ENCODE results near the gene R3HDM4. TPM values are rescaled to one million over a fixed set of nuclear protein-coding genes. Genes with fewer than 3 reads are reported as not detected.

The R3HDM4 gene
- 61.7 and 64.3 TPM in 2 replicates for total RNA-seq

GRCh38 chr19:913080-913748, at the start of gene R3HDM4:
Gene R3HDM4 (minus strand): TSS chr19:913219. CDS start chr19:913157, 62 bp downstream.

GRCh38 chr19:925526-926322, 12.7 kb upstream of the R3HDM4 start, which contains the start of gene ARID3A:
Gene ARID3A (plus strand): TSS chr19:926035. CDS start chr19:929529, 3,494 bp downstream.

DNA sequence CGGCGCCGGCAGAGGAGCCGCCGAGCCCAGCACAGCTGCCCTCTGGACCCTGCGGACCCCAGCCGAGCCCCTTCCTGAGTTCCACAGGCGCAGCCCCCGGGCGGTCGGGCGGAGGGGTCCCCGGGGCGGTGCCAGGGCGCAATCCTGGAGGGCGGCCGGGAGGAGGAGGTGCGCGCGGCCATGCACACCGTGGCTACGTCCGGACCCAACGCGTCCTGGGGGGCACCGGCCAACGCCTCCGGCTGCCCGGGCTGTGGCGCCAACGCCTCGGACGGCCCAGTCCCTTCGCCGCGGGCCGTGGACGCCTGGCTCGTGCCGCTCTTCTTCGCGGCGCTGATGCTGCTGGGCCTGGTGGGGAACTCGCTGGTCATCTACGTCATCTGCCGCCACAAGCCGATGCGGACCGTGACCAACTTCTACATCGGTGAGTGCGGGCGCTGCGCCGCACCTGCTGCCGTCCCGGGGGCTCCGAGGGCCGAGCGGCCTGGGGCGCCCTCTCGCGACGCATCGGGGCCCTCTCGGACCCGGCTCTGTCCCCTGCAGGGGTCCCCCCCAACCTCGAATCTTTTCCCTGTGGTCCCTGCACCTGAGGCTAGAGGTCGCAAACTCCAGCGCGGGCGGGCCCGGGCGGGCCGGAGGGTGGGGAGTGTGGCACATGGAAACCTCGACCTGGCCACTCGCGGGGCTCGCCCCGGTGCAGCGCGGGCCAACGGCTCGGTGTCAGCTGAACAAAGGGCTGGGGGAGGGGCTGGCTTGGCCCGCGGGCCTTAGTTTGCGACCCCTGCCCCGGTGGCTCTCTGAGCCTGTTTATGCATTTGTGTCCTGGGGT, 4.5 kb upstream of the R3HDM4 start, which contains the start of gene KISS1R:
Gene KISS1R, plus strand, starts transcription at position 11 of the 829 bp plus-strand sequence. Its CDS starts 170 bp downstream, at position 181.

GRCh38 chr19:892894-893689, 19.9 kb downstream of the R3HDM4 start, which contains the start of the genes MED16 and RNU6-9:
Gene MED16 (minus strand): TSS chr19:893187. CDS start chr19:891131, 2,056 bp downstream.
Gene RNU6-9 (plus strand): TSS chr19:893484.

DNA sequence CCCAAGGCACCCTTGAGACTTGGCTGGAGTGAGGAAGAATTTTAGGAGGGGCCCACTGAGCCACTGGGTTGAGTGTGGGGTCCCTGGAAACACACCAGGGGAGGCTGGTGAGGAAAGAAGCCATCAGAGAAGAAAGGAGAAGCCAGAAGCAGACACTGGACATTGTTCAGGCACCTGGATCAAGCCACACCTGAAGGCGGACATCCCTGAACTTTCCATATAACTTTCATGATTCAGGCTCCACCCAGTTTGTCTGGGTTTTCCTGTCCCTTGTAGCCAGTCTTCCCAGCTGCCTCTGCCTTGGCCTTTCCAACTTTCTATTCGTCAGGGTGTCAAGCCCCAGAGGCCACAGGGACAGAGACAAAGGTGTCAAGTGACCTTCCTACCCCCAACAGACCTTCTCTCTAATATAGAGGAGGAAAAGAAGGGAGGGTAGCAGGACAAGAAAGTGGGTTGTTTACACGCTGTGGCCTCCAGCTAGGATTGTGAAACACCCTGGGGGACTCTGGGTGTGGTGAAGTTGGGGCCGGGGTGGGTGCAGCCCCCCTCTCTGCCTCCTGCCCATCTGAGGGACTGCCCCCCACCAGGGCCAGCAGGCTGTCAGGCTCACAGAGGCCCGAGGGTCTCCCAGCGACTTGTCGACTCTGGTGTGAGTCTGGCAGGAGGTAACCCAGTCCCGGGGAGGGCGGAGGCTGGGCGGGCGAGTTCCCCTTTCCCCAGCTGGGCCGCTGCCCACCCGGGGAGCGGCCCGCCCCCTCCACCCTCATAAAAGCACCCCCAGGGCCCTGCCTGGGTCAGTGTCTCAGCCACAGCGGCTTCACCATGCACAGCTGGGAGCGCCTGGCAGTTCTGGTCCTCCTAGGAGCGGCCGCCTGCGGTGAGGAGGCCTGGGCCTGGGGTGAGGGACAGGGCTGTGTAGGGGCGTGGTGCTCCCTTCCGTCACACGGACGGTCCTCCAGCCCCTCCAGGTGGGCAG, 53.9 kb downstream of the R3HDM4 start, which contains the start of gene CFD:
Gene CFD, plus strand, starts transcription at position 797 of the 976 bp plus-strand sequence. Its CDS starts 26 bp downstream, at position 823.

DNA sequence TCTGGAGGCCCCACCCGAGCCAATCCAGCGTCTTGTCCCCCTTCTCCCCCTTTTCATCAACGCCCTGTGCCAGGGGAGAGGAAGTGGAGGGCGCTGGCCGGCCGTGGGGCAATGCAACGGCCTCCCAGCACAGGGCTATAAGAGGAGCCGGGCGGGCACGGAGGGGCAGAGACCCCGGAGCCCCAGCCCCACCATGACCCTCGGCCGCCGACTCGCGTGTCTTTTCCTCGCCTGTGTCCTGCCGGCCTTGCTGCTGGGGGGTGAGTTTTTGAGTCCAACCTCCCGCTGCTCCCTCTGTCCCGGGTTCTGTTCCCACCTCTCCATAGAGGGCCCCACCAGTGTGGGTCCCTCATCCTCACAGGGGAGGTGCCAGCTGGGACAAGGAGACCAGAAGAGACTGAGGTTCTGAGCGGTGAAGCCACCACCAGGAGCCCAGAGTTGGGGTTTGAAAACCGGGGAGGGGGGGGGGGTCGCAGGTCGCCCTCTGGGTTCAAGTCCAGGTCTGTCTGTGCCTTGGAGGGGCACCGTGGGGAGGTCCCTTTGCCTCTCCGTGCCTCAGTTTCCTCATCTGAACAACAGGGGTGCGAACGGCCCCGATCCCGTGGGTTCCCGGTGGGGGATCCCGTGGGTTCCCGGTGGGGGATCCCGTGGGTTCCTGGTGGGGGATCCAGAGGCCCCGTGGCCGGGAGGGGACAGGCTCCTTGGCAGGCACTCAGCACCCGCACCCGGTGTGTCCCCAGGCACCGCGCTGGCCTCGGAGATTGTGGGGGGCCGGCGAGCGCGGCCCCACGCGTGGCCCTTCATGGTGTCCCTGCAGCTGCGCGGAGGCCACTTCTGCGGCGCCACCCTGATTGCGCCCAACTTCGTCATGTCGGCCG, 60.6 kb downstream of the R3HDM4 start, which contains the start of gene ELANE:
Gene ELANE, plus strand, starts transcription at position 168 of the 878 bp plus-strand sequence. Its CDS starts 26 bp downstream, at position 194.

Other genes with a start within 250 kb of the R3HDM4 start
- 59.1 and 82.9 TPM in 2 replicates for gene FSTL3, start 236.8 kb downstream of the R3HDM4 start, total RNA-seq
- not detected in 2 replicates for gene PRSS57, start 217.8 kb downstream of the R3HDM4 start, total RNA-seq
- gene PALM, start 204.3 kb downstream of the R3HDM4 start, total RNA-seq, result 50.1 and 56.9 TPM in 2 replicates
- gene MISP, start 162.1 kb downstream of the R3HDM4 start, total RNA-seq, result not detected in 2 replicates
- 190 and 240 TPM in 2 replicates for gene PTBP1, start 115.8 kb downstream of the R3HDM4 start, total RNA-seq
- 0.36 and 2.1 TPM in 2 replicates for gene PLPPR3, start 91.3 kb downstream of the R3HDM4 start, total RNA-seq
- gene AZU1, start 85.4 kb downstream of the R3HDM4 start, total RNA-seq, result not detected in 2 replicates
- 0.16 TPM in 1 of 2 replicates, not detected in the other for gene PRTN3, start 72.2 kb downstream of the R3HDM4 start, total RNA-seq
- gene ELANE, start 60.9 kb downstream of the R3HDM4 start, total RNA-seq, result 2.4 and 6.9 TPM in 2 replicates
- gene CFD, start 53.6 kb downstream of the R3HDM4 start, total RNA-seq, result 70.6 and 164 TPM in 2 replicates
- gene MED16, start 20.0 kb downstream of the R3HDM4 start, total RNA-seq, result 25.8 and 35.2 TPM in 2 replicates
- gene RNU6-9, start 19.7 kb downstream of the R3HDM4 start, total RNA-seq, result not detected in 2 replicates
- not detected in 2 replicates for gene KISS1R, start 4.1 kb upstream of the R3HDM4 start, total RNA-seq
- 7.9 and 10.5 TPM in 2 replicates for gene ARID3A, start 12.8 kb upstream of the R3HDM4 start, total RNA-seq
- gene WDR18, start 71.1 kb upstream of the R3HDM4 start, total RNA-seq, result 25.1 and 37.9 TPM in 2 replicates
- gene GRIN3B, start 87.2 kb upstream of the R3HDM4 start, total RNA-seq, result 0.54 and 0.97 TPM in 2 replicates
- gene TMEM259, start 107.9 kb upstream of the R3HDM4 start, total RNA-seq, result 140 and 146 TPM in 2 replicates
- not detected in 2 replicates for gene RNU6-2, start 108.3 kb upstream of the R3HDM4 start, total RNA-seq
- gene CNN2, start 113.4 kb upstream of the R3HDM4 start, total RNA-seq, result 177 and 287 TPM in 2 replicates
- 4.5 and 5.8 TPM in 2 replicates for gene ABCA7, start 126.9 kb upstream of the R3HDM4 start, total RNA-seq
- gene ARHGAP45, start 153.9 kb upstream of the R3HDM4 start, total RNA-seq, result 4.9 and 8.1 TPM in 2 replicates
- gene POLR2E, start 182.2 kb upstream of the R3HDM4 start, total RNA-seq, result 198 and 220 TPM in 2 replicates
- gene GPX4, start 190.8 kb upstream of the R3HDM4 start, total RNA-seq, result 486 and 619 TPM in 2 replicates

All from cardiac atrium fibroblast (primary cell).